Measurements from ENCODE around the gene RABGAP1L. TPM values are rescaled to one million over a fixed set of nuclear protein-coding genes. Genes with fewer than 3 reads are reported as not detected.

Gene RABGAP1L
- polyA plus RNA-seq, 3 donors: 35.2 to 75.3 (median 63.3) TPM

DNA sequence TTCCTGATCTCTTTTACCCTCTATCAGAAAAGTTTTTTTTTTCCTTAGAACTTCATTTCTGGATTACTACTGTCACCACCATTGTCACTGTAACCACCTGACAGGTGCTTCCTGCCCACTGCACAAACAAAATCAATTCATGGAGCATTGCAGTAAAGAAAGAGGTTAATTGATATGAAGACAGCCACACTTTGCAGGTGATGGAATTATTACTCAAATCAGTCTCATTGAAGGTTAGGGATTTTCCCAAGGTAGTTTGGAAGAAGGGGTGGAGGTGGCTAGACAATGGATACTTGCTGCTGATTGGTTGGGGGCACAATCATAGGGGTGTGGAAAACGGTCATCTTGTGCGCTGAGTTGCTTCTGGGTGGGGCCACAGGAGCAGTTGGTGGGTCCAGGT, 609.6 kb downstream of the RABGAP1L start:
- no peaks in the 10 kb centered on the region for H3K4me1 Mint-ChIP-seq
- Histone ChIP-seq H3K27me3 (ENCODE audit: control insufficient read depth in 2 of 2, insufficient read depth in 2 of 2, low read length in 2 of 2) (no peaks in the 10 kb centered on the region), H3K27ac (ENCODE audit: low read depth in 1 of 2, low read length in 2 of 2) (no peak overlapping the region), H2AFZ (ENCODE audit: insufficient read depth, low read depth, low read length, poor library complexity, severe bottlenecking) (no peak overlapping the region), H3K36me3 (replicated peaks in 1 of 2; ENCODE audit: control insufficient read depth in 1 of 2, insufficient read depth in 2 of 2, low read length in 2 of 2) (no peaks in the 10 kb centered on the region), H3K9me3 (replicated peaks in 1 of 2; ENCODE audit: control insufficient read depth in 1 of 2, insufficient read depth in 1 of 2, low read length in 2 of 2) (no peaks in the 10 kb centered on the region), H3K4me3 (replicated peaks in 1 of 3; ENCODE audit: low read depth in 2 of 3, low read length in 3 of 3) (no peak overlapping the region), H3K4me1 (ENCODE audit: control insufficient read depth in 1 of 2, insufficient read depth in 2 of 2, low read length in 2 of 2) (no peaks in the 10 kb centered on the region), H4K20me1 (ENCODE audit: insufficient read depth, low read length) (no peaks in the 10 kb centered on the region), H3K4me2 (replicated peaks; ENCODE audit: extremely low read depth, low read length, poor library complexity, severe bottlenecking) (no peak overlapping the region), H3K9ac (ENCODE audit: insufficient read depth, low read length, poor library complexity, severe bottlenecking) (no peak overlapping the region), H3K79me2 (ENCODE audit: insufficient read depth, low read length) (no peaks in the 10 kb centered on the region)
- H3K27me3 Mint-ChIP-seq (ENCODE audit: low read depth in 3 of 3): no peaks in the 10 kb centered on the region
- H3K9me3 Mint-ChIP-seq: peaks cover 0 to 2% (median 0%) of the 10 kb centered on the region in 7 donors
- 100% methylated on average over 2 of the region's 2 CpGs for WGBS (ENCODE audit: insufficient coverage)
- intact Hi-C loops (cut with micrococcal nuclease): no loop called here
- peak overlapping the region in 1 of 7 donors; percentile 3 for H3K27ac Mint-ChIP-seq
- no peak for DNase-seq
- no peak overlapping the region for H3K4me3 Mint-ChIP-seq
- TF ChIP-seq, protein P1, sequence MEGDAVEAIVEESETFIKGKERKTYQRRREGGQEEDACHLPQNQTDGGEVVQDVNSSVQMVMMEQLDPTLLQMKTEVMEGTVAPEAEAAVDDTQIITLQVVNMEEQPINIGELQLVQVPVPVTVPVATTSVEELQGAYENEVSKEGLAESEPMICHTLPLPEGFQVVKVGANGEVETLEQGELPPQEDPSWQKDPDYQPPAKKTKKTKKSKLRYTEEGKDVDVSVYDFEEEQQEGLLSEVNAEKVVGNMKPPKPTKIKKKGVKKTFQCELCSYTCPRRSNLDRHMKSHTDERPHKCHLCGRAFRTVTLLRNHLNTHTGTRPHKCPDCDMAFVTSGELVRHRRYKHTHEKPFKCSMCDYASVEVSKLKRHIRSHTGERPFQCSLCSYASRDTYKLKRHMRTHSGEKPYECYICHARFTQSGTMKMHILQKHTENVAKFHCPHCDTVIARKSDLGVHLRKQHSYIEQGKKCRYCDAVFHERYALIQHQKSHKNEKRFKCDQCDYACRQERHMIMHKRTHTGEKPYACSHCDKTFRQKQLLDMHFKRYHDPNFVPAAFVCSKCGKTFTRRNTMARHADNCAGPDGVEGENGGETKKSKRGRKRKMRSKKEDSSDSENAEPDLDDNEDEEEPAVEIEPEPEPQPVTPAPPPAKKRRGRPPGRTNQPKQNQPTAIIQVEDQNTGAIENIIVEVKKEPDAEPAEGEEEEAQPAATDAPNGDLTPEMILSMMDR (IDR thresholded peaks at IDR 0.05): no peak
- H3K36me3 Mint-ChIP-seq: no peaks in the 10 kb centered on the region

- Histone ChIP-seq H3K4me3 (replicated peaks in 1 of 3; ENCODE audit: low read depth in 2 of 3, low read length in 3 of 3) (no peak overlapping the region), H3K27ac (ENCODE audit: low read depth in 1 of 2, low read length in 2 of 2) (no peak overlapping the region), H3K36me3 (replicated peaks in 1 of 2; ENCODE audit: control insufficient read depth in 1 of 2, insufficient read depth in 2 of 2, low read length in 2 of 2) (no peaks in the 10 kb centered on the region), H3K27me3 (ENCODE audit: control insufficient read depth in 2 of 2, insufficient read depth in 2 of 2, low read length in 2 of 2) (no peaks in the 10 kb centered on the region), H3K4me2 (replicated peaks; ENCODE audit: extremely low read depth, low read length, poor library complexity, severe bottlenecking) (no peak overlapping the region), H2AFZ (ENCODE audit: insufficient read depth, low read depth, low read length, poor library complexity, severe bottlenecking) (no peak overlapping the region), H4K20me1 (ENCODE audit: insufficient read depth, low read length) (no peaks in the 10 kb centered on the region), H3K9ac (ENCODE audit: insufficient read depth, low read length, poor library complexity, severe bottlenecking) (no peak overlapping the region), H3K79me2 (ENCODE audit: insufficient read depth, low read length) (no peaks in the 10 kb centered on the region), H3K4me1 (ENCODE audit: control insufficient read depth in 1 of 2, insufficient read depth in 2 of 2, low read length in 2 of 2) (no peaks in the 10 kb centered on the region), H3K9me3 (replicated peaks in 1 of 2; ENCODE audit: control insufficient read depth in 1 of 2, insufficient read depth in 1 of 2, low read length in 2 of 2) (no peaks in the 10 kb centered on the region)
- no peak overlapping the region for H3K27ac Mint-ChIP-seq
- no peaks in the 10 kb centered on the region for H3K27me3 Mint-ChIP-seq (ENCODE audit: low read depth in 3 of 3)
- peak; percentile 37 to 64 (median 46) for DNase-seq
- no peak overlapping the region for H3K4me3 Mint-ChIP-seq
- H3K4me1 Mint-ChIP-seq: peaks cover 2% of the 10 kb centered on the region
- TF ChIP-seq, protein P1 (IDR thresholded peaks at IDR 0.05): peak; percentile 84
- intact Hi-C loops (cut with micrococcal nuclease): loop anchor here (5.0 kb wide), 2 partner anchors 212 to 227 kb away; partner anchors contain the start of gene CACYBP (in 2 of the 2)
- H3K9me3 Mint-ChIP-seq: peaks cover 0 to 2% (median 0%) of the 10 kb centered on the region in 7 donors
- H3K36me3 Mint-ChIP-seq: no peaks in the 10 kb centered on the region
Measured at GRCh38 chr1:174769961-174770549, 610.7 kb downstream of the RABGAP1L start.

Measured in CD14-positive monocyte (primary cell).